RWPE1 (cell line): ENCODE results near the gene CMTR1.
A peak's percentile ranks its signal among the peaks of the same experiment; 100 is the strongest.

ENCODE experiments used
- CTCF ChIA-PET: fragments of 350-600 bp; sonication (Branson Sonifier 250); formaldehyde crosslinking; extraction: SDS; loops from one replicate; lab custom pipeline; 2021; lab: Yijun Ruan, JAX
- POLR2A ChIA-PET: fragments of 400-600 bp; formaldehyde crosslinking; extraction: SDS; loops from one replicate; lab custom pipeline; 2020; ENCODE audit warnings: antibody characterized with exemption; ENCODE audit not compliant: low non-redundant PET; lab: Yijun Ruan, JAX
- DNase-seq: peaks from one replicate; pipeline ENCODE4 v3.0.0; 2012; ENCODE audit warnings: low spot score
- H3K27ac ChIP-seq: fragments of 450-650 bp; 2 replicates; pipeline ENCODE4 v1.5.1; 2017
- TF ChIP-seq, protein P1 (sequence below): fragments of 450-650 bp; conservative IDR thresholded peaks from 2 replicates; pipeline ENCODE4 v1.5.1; 2017; ENCODE audit warnings: low read depth, mild to moderate bottlenecking

The CMTR1 gene

DNA sequence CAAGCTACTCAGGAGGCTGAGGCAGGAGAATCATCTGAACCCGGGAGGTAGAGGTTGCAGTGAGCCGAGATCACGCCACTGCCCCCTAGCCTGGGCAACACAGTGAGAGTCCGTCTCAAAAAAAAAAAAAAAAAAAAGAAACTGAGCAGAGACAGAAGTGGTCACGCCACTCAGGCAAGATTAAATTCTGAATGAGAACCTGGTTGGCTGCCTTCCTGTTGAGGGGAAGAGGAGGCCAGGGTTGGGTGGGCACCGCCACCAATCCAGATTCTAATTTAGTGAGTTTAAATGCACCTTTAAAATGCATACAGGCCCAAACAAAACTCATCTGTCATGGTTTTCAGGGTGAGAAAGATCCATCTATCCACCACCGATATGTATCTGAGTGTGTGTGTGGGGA is 90.4 kb downstream of the CMTR1 start:
- CTCF ChIA-PET, result no interaction called here
- no peak overlapping the region for H3K27ac ChIP-seq
- POLR2A ChIA-PET, result no interaction called here
- DNase-seq, result no peak
- TF ChIP-seq, protein P1, sequence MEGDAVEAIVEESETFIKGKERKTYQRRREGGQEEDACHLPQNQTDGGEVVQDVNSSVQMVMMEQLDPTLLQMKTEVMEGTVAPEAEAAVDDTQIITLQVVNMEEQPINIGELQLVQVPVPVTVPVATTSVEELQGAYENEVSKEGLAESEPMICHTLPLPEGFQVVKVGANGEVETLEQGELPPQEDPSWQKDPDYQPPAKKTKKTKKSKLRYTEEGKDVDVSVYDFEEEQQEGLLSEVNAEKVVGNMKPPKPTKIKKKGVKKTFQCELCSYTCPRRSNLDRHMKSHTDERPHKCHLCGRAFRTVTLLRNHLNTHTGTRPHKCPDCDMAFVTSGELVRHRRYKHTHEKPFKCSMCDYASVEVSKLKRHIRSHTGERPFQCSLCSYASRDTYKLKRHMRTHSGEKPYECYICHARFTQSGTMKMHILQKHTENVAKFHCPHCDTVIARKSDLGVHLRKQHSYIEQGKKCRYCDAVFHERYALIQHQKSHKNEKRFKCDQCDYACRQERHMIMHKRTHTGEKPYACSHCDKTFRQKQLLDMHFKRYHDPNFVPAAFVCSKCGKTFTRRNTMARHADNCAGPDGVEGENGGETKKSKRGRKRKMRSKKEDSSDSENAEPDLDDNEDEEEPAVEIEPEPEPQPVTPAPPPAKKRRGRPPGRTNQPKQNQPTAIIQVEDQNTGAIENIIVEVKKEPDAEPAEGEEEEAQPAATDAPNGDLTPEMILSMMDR, result no peak

DNA sequence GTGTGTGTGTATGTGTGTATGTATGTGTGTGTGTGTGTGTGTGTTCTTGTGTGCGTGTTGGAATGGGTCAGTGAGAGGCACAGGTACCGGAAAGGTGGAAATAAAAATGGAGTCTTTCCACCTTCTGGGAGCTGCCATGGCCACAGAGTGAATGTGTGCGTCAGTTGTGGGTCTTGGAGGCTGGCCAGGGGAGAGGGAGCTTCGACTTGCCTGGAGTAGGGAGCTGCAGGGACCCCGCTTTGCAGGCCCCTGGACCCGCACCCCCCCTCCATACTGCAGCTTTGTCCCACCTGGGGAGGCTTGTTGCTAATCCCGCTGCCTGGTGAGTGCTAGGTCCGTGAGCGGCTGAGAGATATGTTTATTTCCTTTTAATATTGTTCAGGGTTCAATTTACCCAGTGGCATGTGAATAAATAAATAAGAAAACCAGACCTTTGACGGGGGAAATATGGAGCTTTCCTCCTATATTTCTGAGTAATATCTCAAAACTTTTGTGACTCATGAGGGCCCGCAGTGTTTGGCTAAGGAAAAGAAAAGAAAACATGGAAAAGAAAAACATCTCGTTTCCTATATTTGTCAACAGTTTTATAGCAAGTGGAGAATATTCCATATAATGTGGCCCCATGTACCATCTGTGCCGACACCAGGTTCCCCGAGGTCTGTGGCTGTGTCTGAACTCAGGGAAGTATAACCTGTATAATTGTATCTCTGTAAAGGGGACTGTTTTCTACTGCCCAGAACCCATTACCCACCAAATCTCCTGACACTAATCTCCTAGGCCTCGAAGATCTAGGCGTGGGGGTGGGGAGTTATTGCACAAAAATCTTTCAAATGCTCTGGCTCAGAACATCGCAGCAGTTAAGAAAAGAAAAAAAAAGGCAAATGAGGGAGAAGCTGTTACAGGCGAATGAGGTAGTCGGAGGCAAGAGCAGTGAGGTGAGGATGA is 91.3 kb downstream of the CMTR1 start:
- CTCF ChIA-PET, result interaction anchor here (1.0 kb wide), 1 partner anchor 14 kb away, joined by 3 read pairs; no protein-coding TSS in a partner anchor
- H3K27ac ChIP-seq, result no peak overlapping the region
- POLR2A ChIA-PET, result no interaction called here
- TF ChIP-seq, protein P1, result no peak
- no peak for DNase-seq

DNA sequence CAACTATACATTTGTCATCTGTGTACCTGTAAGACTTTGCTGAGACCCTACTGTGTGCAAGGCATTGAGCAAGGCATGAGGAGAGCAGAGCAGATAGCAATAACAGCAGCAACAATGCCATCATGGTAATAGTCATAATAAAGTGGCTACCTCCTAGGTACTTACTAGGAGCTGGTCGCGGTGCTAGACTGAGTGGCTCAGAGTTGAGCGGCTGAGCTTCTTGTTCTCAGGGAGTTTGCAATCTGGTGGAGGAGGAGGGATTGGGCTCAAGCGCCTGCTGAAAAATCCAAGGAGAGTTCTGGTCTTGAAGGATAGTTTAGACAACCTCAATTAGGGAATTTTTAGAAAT is 91.9 kb downstream of the CMTR1 start:
- CTCF ChIA-PET, result interaction anchor here (1.0 kb wide), 1 partner anchor 14 kb away, joined by 3 read pairs; no protein-coding TSS in a partner anchor
- no peak for DNase-seq
- H3K27ac ChIP-seq, result no peak overlapping the region
- TF ChIP-seq, protein P1, result no peak
- POLR2A ChIA-PET, result no interaction called here

DNA sequence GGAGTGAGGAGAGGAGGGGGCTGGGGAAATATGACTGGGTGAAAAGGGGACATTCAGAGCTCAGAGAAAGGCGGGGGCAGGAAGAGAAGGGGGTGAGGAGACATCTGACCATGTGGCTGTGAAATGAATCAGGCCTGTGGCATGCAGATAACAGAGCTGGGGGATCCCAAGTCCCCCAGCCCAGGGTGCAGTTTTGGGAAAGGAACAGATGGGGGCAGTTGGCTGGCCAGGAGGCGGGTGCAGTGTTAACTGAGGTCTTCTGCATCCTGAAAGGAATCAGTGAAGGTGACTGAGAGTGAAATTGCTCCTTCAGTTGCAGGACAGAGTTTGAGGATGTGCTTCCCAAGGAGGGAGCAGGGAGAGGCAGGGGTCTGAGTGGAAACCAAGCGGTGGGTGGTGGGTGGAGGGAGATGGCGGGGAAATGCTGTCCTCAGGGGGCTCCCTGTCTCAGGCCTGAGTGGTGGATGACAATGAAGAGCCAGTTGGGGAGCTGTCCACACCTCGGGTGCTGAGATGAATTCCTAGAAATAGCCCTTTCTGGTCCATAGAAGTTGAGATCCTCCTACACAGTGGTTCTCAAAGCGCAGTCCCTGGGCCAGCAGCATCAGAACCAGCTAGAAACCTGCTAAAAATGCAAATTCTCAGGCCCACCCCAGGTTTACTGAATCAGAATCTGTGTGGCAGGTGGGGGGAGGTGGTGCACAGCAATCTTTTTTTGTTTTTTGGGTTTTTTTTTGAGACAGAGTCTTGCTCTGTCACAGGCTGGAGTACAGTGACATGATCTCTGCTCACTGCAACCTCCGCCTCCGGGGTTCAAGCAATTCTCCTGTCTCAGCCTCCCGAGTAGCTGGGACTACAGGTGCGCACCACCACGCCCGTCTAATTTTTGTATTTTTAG is 92.7 kb downstream of the CMTR1 start:
- ChIA-PET CTCF (no interaction called here), POLR2A (no interaction called here)
- DNase-seq, result peak; percentile 39
- H3K27ac ChIP-seq, result no peak overlapping the region
- TF ChIP-seq, protein P1, result no peak

DNA sequence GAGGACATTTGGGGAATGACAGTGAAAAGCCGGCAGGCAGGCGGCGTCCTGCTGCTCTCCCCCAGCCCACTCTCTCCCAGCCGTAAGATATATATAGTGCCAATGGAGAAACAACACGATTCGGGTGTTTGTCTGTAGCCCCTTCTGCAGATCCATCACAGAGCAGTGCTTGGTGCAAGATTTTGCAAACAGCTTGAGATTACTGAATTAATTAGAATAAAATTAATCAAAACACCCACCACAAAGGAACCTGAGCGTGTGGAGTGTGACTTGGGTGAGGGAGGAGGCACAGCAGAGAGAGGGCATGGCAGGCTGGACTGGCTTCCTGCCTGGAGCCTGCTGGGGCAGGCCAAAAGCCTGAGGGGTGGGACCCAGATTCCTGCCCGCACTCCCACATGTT is 95.5 kb downstream of the CMTR1 start:
- H3K27ac ChIP-seq, result peak overlapping the region; percentile 28
- ChIA-PET CTCF (interaction anchor here (0.6 kb wide), 1 partner anchor 9 kb away, joined by 3 read pairs; no protein-coding TSS in a partner anchor), POLR2A (no interaction called here)
- TF ChIP-seq, protein P1, result no peak
- DNase-seq, result no peak

DNA sequence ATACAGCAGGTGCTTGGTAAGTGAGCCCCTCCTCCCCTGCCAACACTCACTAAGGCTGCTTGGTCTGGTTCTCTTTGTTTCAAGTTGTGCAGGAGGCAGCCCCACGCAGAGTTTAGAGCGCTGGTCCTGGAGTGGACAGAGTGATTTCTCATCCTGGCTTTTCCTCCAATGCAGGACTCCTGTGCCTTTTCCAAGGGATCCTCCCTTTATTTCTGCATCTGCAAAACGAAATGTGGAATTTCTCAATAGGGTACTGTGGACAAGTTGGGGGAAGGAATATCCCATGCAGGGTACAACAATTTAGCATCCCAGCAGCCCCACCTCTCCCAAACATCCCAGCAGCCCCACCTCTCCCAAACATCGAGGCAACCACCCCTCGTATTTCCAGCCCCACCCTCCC is 97.3 kb downstream of the CMTR1 start:
- no peak for DNase-seq
- no peak overlapping the region for H3K27ac ChIP-seq
- ChIA-PET POLR2A (no interaction called here), CTCF (interaction anchor here (1.3 kb wide), 1 partner anchor 8 kb away, joined by 3 read pairs; no protein-coding TSS in a partner anchor)
- TF ChIP-seq, protein P1, result no peak
